HepG2 (cell line): ENCODE measurements around the gene PEAK1. TPM values are rescaled to one million over a fixed set of nuclear protein-coding genes. Genes with fewer than 3 reads are reported as not detected.

Experiments used
- KIAA2018 ChIP-seq: sonication (generic); formaldehyde crosslinking; IDR thresholded peaks from 2 replicates; pipeline ENCODE4 v1.5.0; 2020; ENCODE audit warnings: mild to moderate bottlenecking, missing genetic modification reagents, borderline replicate concordance
- MAFK ChIP-seq, 2 experiments: IDR thresholded peaks in 1 of 2; conservative IDR thresholded peaks in 1 of 2; 2 replicates each; pipeline ENCODE4 v1.6.1; 2011; ENCODE audit warnings: improper control_type of control experiment in 2 of 2, low read length in 2 of 2
- MYC ChIP-seq: sonication (generic); formaldehyde crosslinking; IDR thresholded peaks from 2 replicates; pipeline ENCODE4 v1.9.0; 2021; ENCODE audit warnings: missing genetic modification reagents, borderline replicate concordance
- SNAPC4 ChIP-seq: sonication (generic); formaldehyde crosslinking; IDR thresholded peaks from 2 replicates; pipeline ENCODE4 v1.4.0; 2020; ENCODE audit warnings: mild to moderate bottlenecking, missing genetic modification reagents
- SP140L ChIP-seq: sonication (generic); formaldehyde crosslinking; IDR thresholded peaks from 2 replicates; pipeline ENCODE4 v1.4.0; 2020; ENCODE audit warnings: missing genetic modification reagents, borderline replicate concordance
- SPEN ChIP-seq: sonication (generic); formaldehyde crosslinking; IDR thresholded peaks from 2 replicates; pipeline ENCODE4 v1.5.1; 2020; ENCODE audit warnings: low read depth, mild to moderate bottlenecking, missing genetic modification reagents
- ZNF136 ChIP-seq: sonication (generic); formaldehyde crosslinking; IDR thresholded peaks from 2 replicates; pipeline ENCODE4 v1.8.1; 2022; ENCODE audit warnings: low read depth, mild to moderate bottlenecking, moderate library complexity, missing genetic modification reagents
- ZNF232 ChIP-seq: sonication (generic); formaldehyde crosslinking; IDR thresholded peaks from 2 replicates; pipeline ENCODE4 v1.4.0; 2020; ENCODE audit warnings: missing genetic modification reagents, borderline replicate concordance
- ZNF446 ChIP-seq: sonication (generic); formaldehyde crosslinking; IDR thresholded peaks from 2 replicates; pipeline ENCODE4 v1.5.0; 2020; ENCODE audit warnings: mild to moderate bottlenecking, missing genetic modification reagents
- polyA plus RNA-seq, 8 experiments: library from polyadenylated mRNA; depleted of rRNA in 3 of 8; stranded (reverse) in 7 of 8; unstranded in 1 of 8; fragments of >200 nt; fragmentation: Illumina TruSeq in 4 of 8; extraction: Trizol in 4 of 8; gene quantifications; 2 replicates each; pipeline versions ENCODE4 v1.2.1 to v1.2.3, GENCODE V29; 2011 to 2016; ENCODE audit warnings: low read depth in 4 of 8, missing spikeins in 1 of 8, mixed read lengths in 1 of 8; ENCODE audit not compliant: insufficient read depth in 1 of 8
- total RNA-seq, 5 experiments: library from RNA; depleted of rRNA; stranded (reverse); fragments of >200 nt; fragmentation: Illumina TruSeq; extraction: Trizol; gene quantifications; 2 replicates each; pipeline ENCODE4 v1.2.3, GENCODE V29; 2016; ENCODE audit warnings: low read depth in 1 of 5
- TF ChIP-seq, protein P1 (sequence below): IDR thresholded peaks from 2 replicates; pipeline ENCODE4 v1.6.1; 2012; ENCODE audit warnings: low read depth, low read length, improper control_type of control experiment

PEAK1 gene
- total and polyA plus RNA-seq, 2 of the 13 experiments (the other 11 are each of a cell fraction or from before 2014, with no cell fraction given) = 6.0 to 6.6 TPM

GRCh38 chr15:77144492-77145070 lies 275.3 kb downstream of the PEAK1 start (continued):
- TF ChIP-seq ZNF136 (CRISPR knock-in tag) (no peak), SPEN (no peak), MAFK (conservative IDR thresholded peaks at IDR 0.05 in 1 of 2, IDR thresholded peaks at IDR 0.05 in 1 of 2; ENCODE audit: low read length in 2 of 2) (no peak), SP140L (CRISPR knock-in tag) (no peak), MYC (CRISPR knock-in tag) (no peak), ZNF232 (CRISPR knock-in tag) (no peak), ZNF446 (no peak), SNAPC4 (CRISPR knock-in tag) (no peak), KIAA2018 (CRISPR knock-in tag) (no peak)
- TF ChIP-seq, protein P1, sequence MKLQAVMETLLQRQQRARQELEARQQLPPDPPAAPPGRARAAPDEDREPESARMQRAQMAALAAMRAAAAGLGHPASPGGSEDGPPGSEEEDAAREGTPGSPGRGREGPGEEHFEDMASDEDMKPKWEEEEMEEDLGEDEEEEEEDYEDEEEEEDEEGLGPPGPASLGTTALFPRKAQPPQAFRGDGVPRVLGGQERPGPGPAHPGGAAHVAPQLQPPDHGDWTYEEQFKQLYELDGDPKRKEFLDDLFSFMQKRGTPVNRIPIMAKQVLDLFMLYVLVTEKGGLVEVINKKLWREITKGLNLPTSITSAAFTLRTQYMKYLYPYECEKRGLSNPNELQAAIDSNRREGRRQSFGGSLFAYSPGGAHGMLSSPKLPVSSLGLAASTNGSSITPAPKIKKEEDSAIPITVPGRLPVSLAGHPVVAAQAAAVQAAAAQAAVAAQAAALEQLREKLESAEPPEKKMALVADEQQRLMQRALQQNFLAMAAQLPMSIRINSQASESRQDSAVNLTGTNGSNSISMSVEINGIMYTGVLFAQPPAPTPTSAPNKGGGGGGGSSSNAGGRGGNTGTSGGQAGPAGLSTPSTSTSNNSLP = no peak
